Panc1 (cell line): Measurements from ENCODE around the gene S100PBP.
A peak's percentile ranks its signal among the peaks of the same experiment; 100 is the strongest.

Experiments
- POLR2AphosphoS5 ChIP-seq: IDR thresholded peaks from 2 replicates; pipeline ENCODE4 v1.6.1; 2012; ENCODE audit warnings: mild to moderate bottlenecking, low read depth, low read length, moderate library complexity
- TF ChIP-seq, protein P1 (sequence below): fragments of 450-650 bp; IDR thresholded peaks from 2 replicates; pipeline ENCODE4 v1.5.1; 2017; ENCODE audit warnings: mild to moderate bottlenecking
- TF ChIP-seq, protein P2 (sequence below), 2 experiments: IDR thresholded peaks; 2 replicates each; pipeline ENCODE4 v1.6.1; 2011 to 2012; ENCODE audit warnings: low read depth in 2 of 2, control low read depth in 1 of 2, low read length in 1 of 2, mild to moderate bottlenecking in 1 of 2, moderate library complexity in 1 of 2; ENCODE audit not compliant: insufficient read depth in 1 of 2

DNA sequence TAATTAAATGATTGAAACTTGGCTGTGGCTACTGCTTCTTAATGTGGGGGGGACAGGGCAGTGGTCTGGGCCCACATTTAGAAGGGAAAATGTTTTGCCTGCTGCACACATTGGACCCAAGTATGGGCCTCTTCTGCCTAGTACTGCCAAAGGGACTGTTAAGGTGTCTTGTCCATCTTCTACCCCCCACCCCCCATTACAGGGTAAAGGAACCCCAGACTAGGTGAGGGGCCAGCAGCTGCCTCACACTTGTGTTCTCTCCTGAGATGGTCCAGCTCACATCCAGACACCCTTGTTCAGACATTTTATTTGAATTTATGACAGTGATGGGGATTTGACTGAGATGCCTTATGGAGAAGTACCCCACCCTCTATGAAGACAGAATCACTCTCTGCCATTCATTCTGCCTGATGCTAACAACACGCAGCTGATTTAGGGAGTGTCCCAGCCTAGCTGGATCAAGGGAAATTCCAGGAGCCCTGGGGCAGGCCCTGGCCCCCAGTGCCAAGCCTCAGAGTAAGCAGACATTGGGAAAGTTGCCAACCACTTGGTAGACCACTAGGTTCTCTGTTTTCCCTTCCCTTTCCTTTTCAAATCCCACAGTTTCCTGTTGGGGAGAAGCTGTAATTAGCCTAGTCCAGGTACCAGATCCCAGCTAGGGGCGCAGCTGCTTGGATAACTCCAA, 42.4 kb upstream of the S100PBP start:
- TF ChIP-seq, protein P1, sequence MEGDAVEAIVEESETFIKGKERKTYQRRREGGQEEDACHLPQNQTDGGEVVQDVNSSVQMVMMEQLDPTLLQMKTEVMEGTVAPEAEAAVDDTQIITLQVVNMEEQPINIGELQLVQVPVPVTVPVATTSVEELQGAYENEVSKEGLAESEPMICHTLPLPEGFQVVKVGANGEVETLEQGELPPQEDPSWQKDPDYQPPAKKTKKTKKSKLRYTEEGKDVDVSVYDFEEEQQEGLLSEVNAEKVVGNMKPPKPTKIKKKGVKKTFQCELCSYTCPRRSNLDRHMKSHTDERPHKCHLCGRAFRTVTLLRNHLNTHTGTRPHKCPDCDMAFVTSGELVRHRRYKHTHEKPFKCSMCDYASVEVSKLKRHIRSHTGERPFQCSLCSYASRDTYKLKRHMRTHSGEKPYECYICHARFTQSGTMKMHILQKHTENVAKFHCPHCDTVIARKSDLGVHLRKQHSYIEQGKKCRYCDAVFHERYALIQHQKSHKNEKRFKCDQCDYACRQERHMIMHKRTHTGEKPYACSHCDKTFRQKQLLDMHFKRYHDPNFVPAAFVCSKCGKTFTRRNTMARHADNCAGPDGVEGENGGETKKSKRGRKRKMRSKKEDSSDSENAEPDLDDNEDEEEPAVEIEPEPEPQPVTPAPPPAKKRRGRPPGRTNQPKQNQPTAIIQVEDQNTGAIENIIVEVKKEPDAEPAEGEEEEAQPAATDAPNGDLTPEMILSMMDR: no peak
- TF ChIP-seq POLR2AphosphoS5: peak; percentile 48
- TF ChIP-seq, protein P2, sequence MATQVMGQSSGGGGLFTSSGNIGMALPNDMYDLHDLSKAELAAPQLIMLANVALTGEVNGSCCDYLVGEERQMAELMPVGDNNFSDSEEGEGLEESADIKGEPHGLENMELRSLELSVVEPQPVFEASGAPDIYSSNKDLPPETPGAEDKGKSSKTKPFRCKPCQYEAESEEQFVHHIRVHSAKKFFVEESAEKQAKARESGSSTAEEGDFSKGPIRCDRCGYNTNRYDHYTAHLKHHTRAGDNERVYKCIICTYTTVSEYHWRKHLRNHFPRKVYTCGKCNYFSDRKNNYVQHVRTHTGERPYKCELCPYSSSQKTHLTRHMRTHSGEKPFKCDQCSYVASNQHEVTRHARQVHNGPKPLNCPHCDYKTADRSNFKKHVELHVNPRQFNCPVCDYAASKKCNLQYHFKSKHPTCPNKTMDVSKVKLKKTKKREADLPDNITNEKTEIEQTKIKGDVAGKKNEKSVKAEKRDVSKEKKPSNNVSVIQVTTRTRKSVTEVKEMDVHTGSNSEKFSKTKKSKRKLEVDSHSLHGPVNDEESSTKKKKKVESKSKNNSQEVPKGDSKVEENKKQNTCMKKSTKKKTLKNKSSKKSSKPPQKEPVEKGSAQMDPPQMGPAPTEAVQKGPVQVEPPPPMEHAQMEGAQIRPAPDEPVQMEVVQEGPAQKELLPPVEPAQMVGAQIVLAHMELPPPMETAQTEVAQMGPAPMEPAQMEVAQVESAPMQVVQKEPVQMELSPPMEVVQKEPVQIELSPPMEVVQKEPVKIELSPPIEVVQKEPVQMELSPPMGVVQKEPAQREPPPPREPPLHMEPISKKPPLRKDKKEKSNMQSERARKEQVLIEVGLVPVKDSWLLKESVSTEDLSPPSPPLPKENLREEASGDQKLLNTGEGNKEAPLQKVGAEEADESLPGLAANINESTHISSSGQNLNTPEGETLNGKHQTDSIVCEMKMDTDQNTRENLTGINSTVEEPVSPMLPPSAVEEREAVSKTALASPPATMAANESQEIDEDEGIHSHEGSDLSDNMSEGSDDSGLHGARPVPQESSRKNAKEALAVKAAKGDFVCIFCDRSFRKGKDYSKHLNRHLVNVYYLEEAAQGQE (IDR thresholded peaks at IDR 0.05; ENCODE audit: insufficient read depth in 1 of 2, low read depth in 2 of 2, low read length in 1 of 2): no peak
